Ovary (tissue), 3 donors: Measurements from ENCODE around the gene KRT4.

Source experiments
- POLR2A ChIP-seq: fragments of 450-650 bp; IDR thresholded peaks from one replicate; pipeline ENCODE4 v1.6.1; 2017; ENCODE audit warnings: antibody characterized with exemption, mild to moderate bottlenecking, moderate library complexity
- TF ChIP-seq, protein P1 (sequence below), 3 donors: fragments of 450-650 bp in 2 of 3; fragments of 200-600 bp in 1 of 3; IDR thresholded peaks; one replicate each; pipeline versions ENCODE4 v1.5.1 to v1.8.0; 2016 to 2022; ENCODE audit warnings: antibody characterized with exemption in 3 of 3, mild to moderate bottlenecking in 1 of 3
- donor health status: DM: no; HTN: no; CAD: no.

DNA sequence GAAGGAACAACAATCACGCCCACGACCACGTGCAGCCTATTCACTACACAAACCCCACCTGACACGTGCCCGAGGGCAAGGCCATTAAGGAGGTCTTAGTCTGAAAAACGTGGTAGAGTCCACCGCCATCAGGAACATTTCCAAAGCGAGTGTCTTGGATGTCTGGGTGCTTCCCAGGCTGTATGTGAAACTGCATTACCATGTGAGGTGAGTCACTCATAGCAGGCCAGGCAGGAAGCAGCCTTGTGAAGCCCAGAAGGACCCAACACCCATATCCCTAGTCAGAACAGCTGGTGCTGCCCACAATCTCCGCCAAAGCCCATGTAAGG is 23.5 kb upstream of the KRT4 start:
- TF ChIP-seq, protein P1, sequence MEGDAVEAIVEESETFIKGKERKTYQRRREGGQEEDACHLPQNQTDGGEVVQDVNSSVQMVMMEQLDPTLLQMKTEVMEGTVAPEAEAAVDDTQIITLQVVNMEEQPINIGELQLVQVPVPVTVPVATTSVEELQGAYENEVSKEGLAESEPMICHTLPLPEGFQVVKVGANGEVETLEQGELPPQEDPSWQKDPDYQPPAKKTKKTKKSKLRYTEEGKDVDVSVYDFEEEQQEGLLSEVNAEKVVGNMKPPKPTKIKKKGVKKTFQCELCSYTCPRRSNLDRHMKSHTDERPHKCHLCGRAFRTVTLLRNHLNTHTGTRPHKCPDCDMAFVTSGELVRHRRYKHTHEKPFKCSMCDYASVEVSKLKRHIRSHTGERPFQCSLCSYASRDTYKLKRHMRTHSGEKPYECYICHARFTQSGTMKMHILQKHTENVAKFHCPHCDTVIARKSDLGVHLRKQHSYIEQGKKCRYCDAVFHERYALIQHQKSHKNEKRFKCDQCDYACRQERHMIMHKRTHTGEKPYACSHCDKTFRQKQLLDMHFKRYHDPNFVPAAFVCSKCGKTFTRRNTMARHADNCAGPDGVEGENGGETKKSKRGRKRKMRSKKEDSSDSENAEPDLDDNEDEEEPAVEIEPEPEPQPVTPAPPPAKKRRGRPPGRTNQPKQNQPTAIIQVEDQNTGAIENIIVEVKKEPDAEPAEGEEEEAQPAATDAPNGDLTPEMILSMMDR (IDR thresholded peaks at IDR 0.05), result no peak
- no peak for TF ChIP-seq POLR2A
